Left lung (tissue), 10 donors: ENCODE results near the gene NMNAT2. TPM values are rescaled to one million over a fixed set of nuclear protein-coding genes. Genes with fewer than 3 reads are reported as not detected.
A peak's percentile ranks its signal among the peaks of the same experiment; 100 is the strongest.

ENCODE experiments used
- ATAC-seq: fragments of 200-7000 bp; cut with Tn5 transposase; one replicate; pipeline ENCODE4 v1.9.1; 2020; ENCODE audit warnings: moderate library complexity
- DNase-seq, 4 donors: peaks; one replicate each; pipeline ENCODE4 v3.0.0-alpha.2; 2013 to 2020
- H3K27ac ChIP-seq, 2 donors: fragments of 200-600 bp; sonication (generic) in 1 of 2; one replicate each; pipeline versions ENCODE4 v1.5.0 to v1.8.0; 2020 to 2021
- H3K27me3 ChIP-seq, 2 donors: fragments of 200-600 bp; sonication (generic) in 1 of 2; one replicate each; pipeline versions ENCODE4 v1.5.0 to v1.8.0; 2020 to 2021
- H3K36me3 ChIP-seq, 2 donors: fragments of 200-600 bp; sonication (generic) in 1 of 2; one replicate each; pipeline versions ENCODE4 v1.5.0 to v1.8.0; 2020 to 2021
- H3K4me1 ChIP-seq, 2 donors: fragments of 200-600 bp; one replicate each; pipeline ENCODE4 v1.8.0; 2021
- H3K4me3 ChIP-seq, 2 donors: fragments of 200-600 bp; sonication (generic) in 1 of 2; one replicate each; pipeline versions ENCODE4 v1.5.0 to v1.8.0; 2020 to 2021; ENCODE audit warnings: mild to moderate bottlenecking in 1 of 2
- H3K9me3 ChIP-seq, 2 donors: fragments of 200-600 bp; sonication (generic) in 1 of 2; one replicate each; pipeline versions ENCODE4 v1.5.0 to v1.8.0; 2020 to 2021
- intact Hi-C, 2 donors: fragments of 100-400 bp; cut with DNase I; formaldehyde crosslinking; loops; one replicate each; pipeline versions ENCODE4 v1.11.2 to v1.14.2; 2022
- polyA plus RNA-seq, 6 donors: library from polyadenylated mRNA; unstranded; fragments of 120-200 nt; gene quantifications; one replicate each; pipeline ENCODE4 v1.2.1, GENCODE V29; 2013; ENCODE audit not compliant: insufficient read length in 6 of 6
- total RNA-seq, 2 donors: library from RNA; stranded (reverse); fragmentation: NEBNext Ultra II Directional; extraction: Animal tissue kit (Norgen Biotek cat#: 25700); gene quantifications; one replicate each; pipeline ENCODE4 v1.2.1, GENCODE V29; 2021
- TF ChIP-seq, protein P1 (sequence below), 2 donors: fragments of 200-600 bp; sonication (generic) in 1 of 2; IDR thresholded peaks; one replicate each; pipeline versions ENCODE4 v1.5.0 to v1.8.0; 2021; ENCODE audit warnings: antibody characterized with exemption in 2 of 2
- donor health status: DM: no; HTN: yes; CAD: no.
- donor health status: DM: no; HTN: no; CAD: no.

The NMNAT2 gene
- total and polyA plus RNA-seq, 8 donors: 1.1 to 2.9 (median 1.5) TPM

DNA sequence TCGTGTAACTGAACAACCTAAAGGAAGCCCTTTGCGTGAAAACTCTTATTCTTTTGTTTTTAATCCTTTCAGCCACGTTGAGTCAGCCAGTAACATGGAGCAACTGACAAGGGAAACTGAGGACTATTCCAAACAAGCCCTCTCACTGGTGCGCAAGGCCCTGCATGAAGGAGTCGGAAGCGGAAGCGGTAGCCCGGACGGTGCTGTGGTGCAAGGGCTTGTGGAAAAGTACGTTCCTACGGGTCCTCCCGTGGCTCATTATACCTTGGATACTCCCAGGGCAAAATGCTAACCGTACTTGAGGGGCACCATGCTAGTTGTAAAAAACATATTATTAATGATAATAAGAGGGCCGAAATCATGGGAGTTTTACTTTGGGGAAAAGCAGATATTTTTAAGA lies 182.7 kb downstream of the NMNAT2 start:
- H3K27me3 ChIP-seq: no peaks in the 10 kb centered on the region
- no peak overlapping the region for H3K4me3 ChIP-seq
- no peak for DNase-seq
- no peak for ATAC-seq
- TF ChIP-seq, protein P1, sequence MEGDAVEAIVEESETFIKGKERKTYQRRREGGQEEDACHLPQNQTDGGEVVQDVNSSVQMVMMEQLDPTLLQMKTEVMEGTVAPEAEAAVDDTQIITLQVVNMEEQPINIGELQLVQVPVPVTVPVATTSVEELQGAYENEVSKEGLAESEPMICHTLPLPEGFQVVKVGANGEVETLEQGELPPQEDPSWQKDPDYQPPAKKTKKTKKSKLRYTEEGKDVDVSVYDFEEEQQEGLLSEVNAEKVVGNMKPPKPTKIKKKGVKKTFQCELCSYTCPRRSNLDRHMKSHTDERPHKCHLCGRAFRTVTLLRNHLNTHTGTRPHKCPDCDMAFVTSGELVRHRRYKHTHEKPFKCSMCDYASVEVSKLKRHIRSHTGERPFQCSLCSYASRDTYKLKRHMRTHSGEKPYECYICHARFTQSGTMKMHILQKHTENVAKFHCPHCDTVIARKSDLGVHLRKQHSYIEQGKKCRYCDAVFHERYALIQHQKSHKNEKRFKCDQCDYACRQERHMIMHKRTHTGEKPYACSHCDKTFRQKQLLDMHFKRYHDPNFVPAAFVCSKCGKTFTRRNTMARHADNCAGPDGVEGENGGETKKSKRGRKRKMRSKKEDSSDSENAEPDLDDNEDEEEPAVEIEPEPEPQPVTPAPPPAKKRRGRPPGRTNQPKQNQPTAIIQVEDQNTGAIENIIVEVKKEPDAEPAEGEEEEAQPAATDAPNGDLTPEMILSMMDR (IDR thresholded peaks at IDR 0.05): no peak
- peaks cover 0 to 28% of the 10 kb centered on the region in 2 donors for H3K4me1 ChIP-seq
- intact Hi-C loops: no loop called here
- peak overlapping the region; percentile 64 to 82 for H3K27ac ChIP-seq
- no peaks in the 10 kb centered on the region for H3K36me3 ChIP-seq
- no peaks in the 10 kb centered on the region for H3K9me3 ChIP-seq

DNA sequence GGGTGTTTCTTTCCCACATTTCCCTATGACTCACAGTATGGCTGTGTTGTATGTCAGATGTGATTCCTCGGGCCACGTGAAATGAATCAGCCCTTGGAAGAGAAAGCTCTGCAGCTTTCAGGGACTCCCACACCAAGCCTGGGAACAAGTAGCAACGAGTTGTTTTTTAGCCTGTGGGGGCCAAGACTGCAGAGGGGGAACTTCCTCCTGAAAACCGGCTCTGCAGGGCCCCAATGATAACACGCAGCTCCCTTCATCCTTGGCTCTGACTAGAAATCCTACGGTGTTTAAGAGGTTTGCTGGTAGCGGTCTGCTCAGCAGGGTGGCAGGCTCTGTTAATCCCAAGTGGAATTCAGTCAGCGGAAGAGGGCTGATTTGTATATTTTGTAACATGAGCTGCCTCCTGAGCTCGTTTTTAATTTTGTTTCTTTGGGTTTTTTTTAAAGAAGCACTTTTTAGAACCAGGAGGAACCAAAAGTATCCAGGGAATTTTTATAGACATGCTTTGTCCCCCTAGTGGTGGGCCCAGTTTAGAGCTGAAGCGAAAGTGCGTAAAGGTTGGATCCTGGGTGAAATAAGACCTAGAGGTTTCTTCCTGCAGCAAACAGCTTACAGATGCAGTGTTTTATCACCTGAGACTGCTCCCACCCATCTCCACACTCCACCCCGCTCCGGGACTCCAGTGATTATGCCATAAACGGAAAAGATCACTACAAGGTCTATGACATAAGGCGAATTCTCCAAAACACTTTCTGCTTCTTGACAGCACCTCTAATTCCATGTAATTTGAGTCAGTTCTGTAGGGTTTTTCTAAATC lies 183.3 kb downstream of the NMNAT2 start:
- intact Hi-C loops: no loop called here
- H3K27me3 ChIP-seq: no peaks in the 10 kb centered on the region
- no peaks in the 10 kb centered on the region for H3K36me3 ChIP-seq
- ATAC-seq (peak; percentile 90), DNase-seq (peak in 3 of 4 donors; percentile 53 to 69 (median 64))
- TF ChIP-seq, protein P1 (IDR thresholded peaks at IDR 0.05): peak; percentile 47 to 59
- peaks cover 0 to 28% of the 10 kb centered on the region in 2 donors for H3K4me1 ChIP-seq
- H3K9me3 ChIP-seq: no peaks in the 10 kb centered on the region
- H3K4me3 ChIP-seq: peak overlapping the region in 1 of 2 donors; percentile 9
- peak overlapping the region; percentile 64 to 82 for H3K27ac ChIP-seq

DNA sequence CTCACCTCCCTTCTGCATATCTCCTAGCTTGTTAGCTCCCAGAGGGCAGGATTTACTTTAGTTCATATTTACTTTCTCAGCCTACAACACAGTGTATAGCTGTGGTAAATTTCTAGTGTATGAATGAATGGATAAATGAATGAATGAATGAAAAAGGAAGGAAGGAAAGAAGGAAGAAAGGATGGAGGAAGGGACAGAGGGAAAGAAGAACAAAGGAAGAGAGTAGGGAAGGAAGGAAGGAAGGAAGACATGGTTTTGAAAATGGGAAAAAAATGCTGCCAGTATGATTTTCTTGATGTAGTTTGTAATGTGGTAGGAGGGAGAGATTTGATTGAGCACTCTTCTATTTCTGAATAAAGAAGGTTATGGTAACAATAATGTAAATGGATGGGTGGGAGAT lies 185.1 kb downstream of the NMNAT2 start:
- H3K4me1 ChIP-seq: peaks cover 0 to 20% of the 10 kb centered on the region in 2 donors
- DNase-seq: no peak
- no peak overlapping the region for H3K4me3 ChIP-seq
- no peaks in the 10 kb centered on the region for H3K9me3 ChIP-seq
- no peak overlapping the region for H3K27ac ChIP-seq
- no peaks in the 10 kb centered on the region for H3K27me3 ChIP-seq
- TF ChIP-seq, protein P1 (IDR thresholded peaks at IDR 0.05): no peak
- intact Hi-C loops: no loop called here
- no peak for ATAC-seq
- no peaks in the 10 kb centered on the region for H3K36me3 ChIP-seq

DNA sequence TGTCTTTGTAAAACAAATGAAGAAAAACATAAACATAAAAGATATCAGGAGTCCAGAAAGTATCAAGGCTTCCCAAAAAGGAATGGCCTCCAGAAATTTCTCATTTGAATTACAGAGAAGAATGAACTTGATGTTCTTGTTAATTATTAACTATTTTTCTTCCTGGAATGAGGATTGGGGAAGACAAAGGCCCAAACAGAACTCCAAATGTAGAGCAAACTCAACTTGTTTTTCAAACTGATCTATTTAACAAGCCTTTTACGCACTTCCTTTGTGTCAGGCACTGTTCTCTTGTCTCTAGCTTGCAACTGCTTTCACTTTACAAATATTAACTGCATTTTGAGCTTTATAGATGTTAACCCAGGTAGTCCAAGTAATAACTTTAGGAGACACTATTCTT lies 186.6 kb downstream of the NMNAT2 start:
- Histone ChIP-seq H3K27me3 (no peaks in the 10 kb centered on the region), H3K9me3 (no peaks in the 10 kb centered on the region), H3K36me3 (no peaks in the 10 kb centered on the region), H3K27ac (no peak overlapping the region), H3K4me3 (no peak overlapping the region), H3K4me1 (peaks cover 0 to 18% of the 10 kb centered on the region in 2 donors)
- TF ChIP-seq, protein P1 (IDR thresholded peaks at IDR 0.05): no peak
- intact Hi-C loops: no loop called here
- DNase-seq (no peak), ATAC-seq (no peak)

DNA sequence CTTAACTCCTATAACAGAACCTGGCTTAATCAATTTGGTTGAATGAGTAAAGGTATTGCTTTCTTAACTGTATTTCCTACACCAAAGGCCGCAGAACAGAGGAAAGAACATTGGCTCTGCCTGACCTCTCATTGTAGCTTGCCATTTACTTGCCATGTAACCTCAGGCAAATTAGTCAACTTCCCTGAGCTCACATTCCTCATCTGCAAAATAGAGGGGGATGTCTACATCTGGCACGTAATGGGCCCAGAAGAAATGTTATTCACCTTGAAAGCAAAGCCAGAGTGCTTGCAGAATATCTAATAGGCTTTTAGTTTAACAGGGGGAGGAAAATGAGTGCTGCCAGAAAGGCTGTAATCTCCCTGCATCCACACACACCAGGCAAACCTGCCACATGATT lies 187.8 kb downstream of the NMNAT2 start:
- Histone ChIP-seq H3K36me3 (no peaks in the 10 kb centered on the region), H3K4me1 (peaks cover 0 to 14% of the 10 kb centered on the region in 2 donors), H3K27me3 (no peaks in the 10 kb centered on the region), H3K27ac (no peak overlapping the region), H3K4me3 (no peak overlapping the region), H3K9me3 (no peaks in the 10 kb centered on the region)
- ATAC-seq (no peak), DNase-seq (no peak)
- TF ChIP-seq, protein P1 (IDR thresholded peaks at IDR 0.05): no peak
- intact Hi-C loops: no loop called here
